Keratinocyte (primary cell): ENCODE results near the gene GJB4. TPM values are rescaled to one million over a fixed set of nuclear protein-coding genes. Genes with fewer than 3 reads are reported as not detected.

Source experiments
- DNase-seq: peaks from one replicate; pipeline ENCODE4 v3.0.0-alpha.2; 2011; ENCODE audit warnings: low read depth, missing footprints, low spot score
- FAIRE-seq: peaks from 2 replicates; lab custom pipeline; 2011; peaks lifted over from hg19 to GRCh38; lab: Jason Lieb, UNC
- H2AFZ ChIP-seq: 2 replicates; pipeline ENCODE4 v1.6.0; 2012; ENCODE audit warnings: low read length, control low read depth, inconsistent platforms; ENCODE audit not compliant: control insufficient read depth
- H3K27ac ChIP-seq: 2 replicates; pipeline ENCODE4 v1.5.1; 2011; ENCODE audit warnings: low read length; ENCODE audit not compliant: control insufficient read depth, insufficient read depth
- H3K27me3 ChIP-seq: 3 replicates; pipeline ENCODE4 v1.6.0; 2011; ENCODE audit warnings: low read length; ENCODE audit not compliant: control insufficient read depth, insufficient read depth; ENCODE audit errors: extremely low read depth
- H3K36me3 ChIP-seq, 2 experiments: 2 replicates in 1 of 2; 3 replicates in 1 of 2; pipeline ENCODE4 v1.5.1; 2011; ENCODE audit warnings: low read length in 2 of 2, mild to moderate bottlenecking in 1 of 2; ENCODE audit not compliant: control insufficient read depth in 2 of 2, insufficient read depth in 2 of 2; ENCODE audit errors: extremely low read depth in 1 of 2
- H3K4me1 ChIP-seq: 3 replicates; pipeline ENCODE4 v1.5.1; 2011; ENCODE audit warnings: low read length; ENCODE audit not compliant: control insufficient read depth, insufficient read depth; ENCODE audit errors: extremely low read depth
- H3K4me2 ChIP-seq: 3 replicates; pipeline ENCODE4 v1.6.0; 2011; ENCODE audit warnings: low read depth, low read length; ENCODE audit not compliant: control insufficient read depth, insufficient read depth; ENCODE audit errors: extremely low read depth
- H3K4me3 ChIP-seq, 3 experiments: fragments of 200-600 bp in 1 of 3; sonication (generic) in 1 of 3; 2 replicates in 2 of 3; 3 replicates in 1 of 3; pipeline ENCODE4 v1.5.1; 2011 to 2016; ENCODE audit warnings: low read length in 3 of 3, mild to moderate bottlenecking in 3 of 3, control low read depth in 2 of 3, inconsistent platforms in 1 of 3, low read depth in 1 of 3, mixed read lengths in 1 of 3, mixed run types in 1 of 3, moderate library complexity in 1 of 3; ENCODE audit not compliant: control insufficient read depth in 2 of 3, insufficient read depth in 2 of 3; ENCODE audit errors: extremely low read depth in 1 of 3
- H3K79me2 ChIP-seq: 2 replicates; pipeline ENCODE4 v1.6.0; 2012; ENCODE audit warnings: low read length; ENCODE audit not compliant: control insufficient read depth, insufficient read depth
- H3K9ac ChIP-seq: 3 replicates; pipeline ENCODE4 v1.6.0; 2011; ENCODE audit warnings: low read length; ENCODE audit not compliant: control insufficient read depth, insufficient read depth; ENCODE audit errors: extremely low read depth
- H3K9me1 ChIP-seq: 3 replicates; pipeline ENCODE4 v1.6.0; 2011; ENCODE audit warnings: low read length; ENCODE audit not compliant: control insufficient read depth, insufficient read depth; ENCODE audit errors: extremely low read depth
- H3K9me3 ChIP-seq: 2 replicates; pipeline ENCODE4 v1.5.1; 2012; ENCODE audit warnings: low read depth, low read length; ENCODE audit not compliant: control insufficient read depth
- H4K20me1 ChIP-seq: 3 replicates; pipeline ENCODE4 v1.6.0; 2011; ENCODE audit warnings: low read length; ENCODE audit not compliant: control insufficient read depth, insufficient read depth; ENCODE audit errors: extremely low read depth
- CTCF ChIP-seq, 3 experiments: IDR thresholded peaks in 1 of 3; conservative IDR thresholded peaks in 1 of 3; optimal IDR thresholded peaks in 1 of 3; 2 replicates in 2 of 3; 3 replicates in 1 of 3; pipeline versions ENCODE3 to v1.5.1; 2011; ENCODE audit warnings: low read length in 3 of 3, mild to moderate bottlenecking in 3 of 3, moderate library complexity in 2 of 3, control low read depth in 1 of 3, inconsistent platforms in 1 of 3; ENCODE audit not compliant: insufficient read depth in 2 of 3; ENCODE audit errors: extremely low read depth in 1 of 3
- EZH2 ChIP-seq: IDR thresholded peaks from one replicate; pipeline ENCODE4 v1.6.1; 2012; ENCODE audit warnings: inconsistent platforms, mild to moderate bottlenecking, low read length, moderate library complexity
- dilution Hi-C: fragments of 300-500 bp; cut with MboI; formaldehyde crosslinking; loops from one replicate; pipeline ENCODE4 v1.7.0; 2020; ENCODE audit warnings: low sequenced_read_pairs; ENCODE audit not compliant: extremely low pct_ligation_motif_present
- polyA plus RNA-seq, 5 experiments: library from polyadenylated mRNA; depleted of rRNA in 3 of 5; stranded (reverse) in 3 of 5; stranded (forward) in 1 of 5; unstranded in 1 of 5; fragments of >200 nt; gene quantifications; 1 replicate in 1 of 5; 2 replicates in 3 of 5; 3 replicates in 1 of 5; pipeline versions ENCODE4 v1.2.1 to v1.2.3, GENCODE V29; 2011 to 2012; ENCODE audit warnings: missing spikeins in 2 of 5, low read depth in 1 of 5, low replicate concordance in 1 of 5

Gene GJB4
- polyA plus RNA-seq, 1 donor (not counting 4 experiments of a cell fraction or from before 2014, with no cell fraction given), result 18.1 TPM

- Histone ChIP-seq H3K36me3 (peaks cover 15 to 35% of the 10 kb centered on the region in 2 experiments), H3K27ac (no peak overlapping the region)
- dilution Hi-C loops, result no loop called here
Observed at GRCh38 chr1:34785875-34786470, 26.4 kb downstream of the GJB4 start.

GRCh38 chr1:34786521-34787325 is 27.2 kb downstream of the GJB4 start:
- H3K27me3 ChIP-seq, result peaks cover 4% of the 10 kb centered on the region
- peaks cover 15 to 35% of the 10 kb centered on the region in 2 experiments for H3K36me3 ChIP-seq
- no peak overlapping the region for H3K4me2 ChIP-seq
- FAIRE-seq (peak; percentile 90), DNase-seq (no peak)
- H3K9me3 ChIP-seq, result no peaks in the 10 kb centered on the region
- H4K20me1 ChIP-seq, result peaks cover 23% of the 10 kb centered on the region
- H3K79me2 ChIP-seq, result peaks cover 43% of the 10 kb centered on the region
- H3K9ac ChIP-seq, result no peak overlapping the region
- dilution Hi-C loops, result no loop called here
- H3K9me1 ChIP-seq, result peaks cover 2% of the 10 kb centered on the region
- TF ChIP-seq CTCF (optimal IDR thresholded peaks at IDR 0.05 in 1 of 3, IDR thresholded peaks at IDR 0.05 in 1 of 3, conservative IDR thresholded peaks at IDR 0.05 in 1 of 3; ENCODE audit: extremely low read depth in 1 of 3, insufficient read depth in 2 of 3, low read length in 3 of 3) (peak in 2 of 3 experiments; percentile 80 to 85), EZH2 (no peak)
- H2AFZ ChIP-seq, result no peak overlapping the region
- peak overlapping the region; percentile 16 for H3K27ac ChIP-seq
- H3K4me1 ChIP-seq, result peaks cover 33% of the 10 kb centered on the region
- H3K4me3 ChIP-seq, result peak overlapping the region in 1 of 3 experiments; percentile 9

More at GRCh38 chr1:34785875-34786470, 26.4 kb downstream of the GJB4 start:
- peak overlapping the region in 1 of 3 experiments; percentile 9 for H3K4me3 ChIP-seq
- DNase-seq, result no peak
- H3K9ac ChIP-seq, result peak overlapping the region; percentile 4
- peaks cover 23% of the 10 kb centered on the region for H4K20me1 ChIP-seq
- H3K9me3 ChIP-seq, result no peaks in the 10 kb centered on the region
- peaks cover 33% of the 10 kb centered on the region for H3K4me1 ChIP-seq
- TF ChIP-seq CTCF (optimal IDR thresholded peaks at IDR 0.05 in 1 of 3, IDR thresholded peaks at IDR 0.05 in 1 of 3, conservative IDR thresholded peaks at IDR 0.05 in 1 of 3; ENCODE audit: extremely low read depth in 1 of 3, insufficient read depth in 2 of 3, low read length in 3 of 3) (no peak), EZH2 (no peak)
- peaks cover 2% of the 10 kb centered on the region for H3K9me1 ChIP-seq
- H3K27me3 ChIP-seq, result peaks cover 4% of the 10 kb centered on the region
- no peak for FAIRE-seq
- no peak overlapping the region for H3K4me2 ChIP-seq
- H3K79me2 ChIP-seq, result peaks cover 50% of the 10 kb centered on the region
- H2AFZ ChIP-seq, result no peak overlapping the region
